Upper lobe of right lung (tissue), 1 donor: ENCODE measurements around the gene MIF. TPM values are rescaled to one million over a fixed set of nuclear protein-coding genes. Genes with fewer than 3 reads are reported as not detected.
A peak's percentile ranks its signal among the peaks of the same experiment; 100 is the strongest.

Experiments used
- ATAC-seq: fragments of 200-7000 bp; cut with Tn5 transposase; one replicate; pipeline ENCODE4 v1.9.1; 2020; ENCODE audit warnings: mild to moderate bottlenecking, moderate library complexity
- DNase-seq: peaks from one replicate; pipeline ENCODE4 v3.0.0-alpha.2; 2020
- H3K27ac ChIP-seq: fragments of 200-600 bp; one replicate; pipeline ENCODE4 v1.8.0; 2022
- H3K27me3 ChIP-seq: fragments of 200-600 bp; one replicate; pipeline ENCODE4 v1.8.0; 2022; ENCODE audit warnings: mild to moderate bottlenecking
- H3K36me3 ChIP-seq: fragments of 200-600 bp; one replicate; pipeline ENCODE4 v1.8.0; 2022
- H3K4me1 ChIP-seq: fragments of 200-600 bp; one replicate; pipeline ENCODE4 v1.8.0; 2022
- H3K4me3 ChIP-seq: fragments of 200-600 bp; one replicate; pipeline ENCODE4 v1.8.0; 2022; ENCODE audit warnings: mild to moderate bottlenecking
- H3K9me3 ChIP-seq: fragments of 200-600 bp; one replicate; pipeline ENCODE4 v1.8.0; 2022
- CTCF ChIP-seq: fragments of 200-600 bp; IDR thresholded peaks from one replicate; pipeline ENCODE4 v1.8.0; 2022; ENCODE audit warnings: antibody characterized with exemption
- intact Hi-C: fragments of 100-400 bp; cut with DNase I; formaldehyde crosslinking; loops from one replicate; pipeline ENCODE4 v1.11.0; 2022
- total RNA-seq: library from RNA; stranded (reverse); fragmentation: NEBNext Ultra II Directional; extraction: Animal tissue kit (Norgen Biotek cat#: 25700); gene quantifications from one replicate; pipeline ENCODE4 v1.2.1, GENCODE V29; 2021
- donor health status: DM: no; HTN: yes; CAD: no; lungs with severe emphysema.

Gene MIF
- total RNA-seq, 1 donor from 2014 or later = 236 TPM

DNA sequence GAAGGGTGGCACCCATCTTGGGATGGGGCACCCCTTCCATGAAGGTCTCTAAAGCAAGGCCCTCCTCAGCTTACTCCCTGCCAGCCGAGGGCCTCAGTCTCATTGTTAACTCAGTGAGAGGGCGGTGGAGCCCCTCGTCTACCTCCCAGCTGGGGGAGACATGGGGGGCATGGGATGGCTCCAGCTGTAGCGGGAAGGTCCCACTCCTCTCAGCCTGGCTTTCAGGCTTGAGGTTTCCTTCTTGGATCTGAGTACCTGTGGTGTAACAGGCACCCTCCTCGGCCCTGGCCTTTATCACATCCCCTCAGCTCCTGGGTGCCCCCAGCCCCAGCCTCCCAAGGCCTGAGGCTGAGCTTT lies 2.0 kb downstream of the MIF start:
- TF ChIP-seq CTCF = no peak
- Histone ChIP-seq H3K27me3 (no peaks in the 10 kb centered on the region), H3K4me3 (peak overlapping the region; percentile 79), H3K9me3 (no peaks in the 10 kb centered on the region), H3K27ac (no peak overlapping the region), H3K36me3 (peaks cover 21% of the 10 kb centered on the region), H3K4me1 (peaks cover 7% of the 10 kb centered on the region)
- ATAC-seq = no peak
- intact Hi-C loops = no loop called here
- no peak for DNase-seq

GRCh38 chr22:23896523-23897186 lies 2.5 kb downstream of the MIF start:
- H3K36me3 ChIP-seq = peaks cover 21% of the 10 kb centered on the region
- H3K27ac ChIP-seq = no peak overlapping the region
- no peak for TF ChIP-seq CTCF
- no peak overlapping the region for H3K4me3 ChIP-seq
- H3K27me3 ChIP-seq = no peaks in the 10 kb centered on the region
- peaks cover 7% of the 10 kb centered on the region for H3K4me1 ChIP-seq
- no peak for DNase-seq
- intact Hi-C loops = no loop called here
- no peaks in the 10 kb centered on the region for H3K9me3 ChIP-seq
- no peak for ATAC-seq

DNA sequence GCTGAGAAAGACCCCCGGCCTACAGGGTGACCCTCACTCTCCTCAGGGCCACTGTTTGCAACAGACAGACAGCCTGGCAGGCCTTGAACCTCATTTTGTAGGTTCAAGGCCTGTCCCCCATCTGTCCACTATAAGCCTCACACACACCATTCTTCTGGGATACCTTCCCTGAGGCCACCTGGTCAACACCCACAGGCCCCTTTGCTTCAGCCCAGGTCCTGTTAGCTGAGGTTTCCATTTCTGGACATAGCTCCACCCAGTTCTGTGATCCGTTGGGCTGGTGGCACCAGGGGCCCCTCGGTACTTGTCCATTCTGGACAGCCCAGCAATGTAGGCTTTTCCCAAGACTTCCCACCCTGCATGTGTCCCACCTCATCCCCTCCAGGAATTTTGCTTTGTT lies 3.1 kb downstream of the MIF start:
- no peak for TF ChIP-seq CTCF

GRCh38 chr22:23898006-23898974 lies 4.1 kb downstream of the MIF start:
- H3K27me3 ChIP-seq = no peaks in the 10 kb centered on the region
- H3K4me3 ChIP-seq = no peak overlapping the region
- intact Hi-C loops = no loop called here

More for the DNA sequence above, 3.1 kb downstream of the MIF start:
- no peak for DNase-seq
- H3K36me3 ChIP-seq = peaks cover 21% of the 10 kb centered on the region
- H3K4me1 ChIP-seq = peaks cover 7% of the 10 kb centered on the region
- no peak overlapping the region for H3K27ac ChIP-seq
- no peaks in the 10 kb centered on the region for H3K9me3 ChIP-seq
- H3K4me3 ChIP-seq = no peak overlapping the region
- intact Hi-C loops = no loop called here
- H3K27me3 ChIP-seq = no peaks in the 10 kb centered on the region
- ATAC-seq = no peak

More at GRCh38 chr22:23898006-23898974, 4.1 kb downstream of the MIF start:
- ATAC-seq = no peak
- no peak for DNase-seq
- H3K4me1 ChIP-seq = peaks cover 7% of the 10 kb centered on the region
- H3K36me3 ChIP-seq = peaks cover 21% of the 10 kb centered on the region
- H3K27ac ChIP-seq = no peak overlapping the region
- TF ChIP-seq CTCF = no peak
- no peaks in the 10 kb centered on the region for H3K9me3 ChIP-seq
